GM21360 (cell line): ENCODE measurements around the gene ANKRD29.

Experiments used
- ATAC-seq: cut with Tn5 transposase; IDR thresholded peaks from one replicate; pipeline ENCODE4 v1.9.1; 2021; ENCODE audit warnings: mild to moderate bottlenecking, moderate library complexity; ENCODE audit not compliant: unreplicated experiment

The ANKRD29 gene

GRCh38 chr18:23662309-23663263 is at the start of gene ANKRD29:
TSS of gene ANKRD29 (minus strand) at chr18:23662911. CDS start at chr18:23662730, 181 bp downstream.
- no peak for ATAC-seq

GRCh38 chr18:23712445-23712844 is 49.7 kb upstream of the ANKRD29 start:
- ATAC-seq = no peak

GRCh38 chr18:23711426-23711825 is 48.7 kb upstream of the ANKRD29 start:
- no peak for ATAC-seq

GRCh38 chr18:23710946-23711345 is 48.2 kb upstream of the ANKRD29 start:
- ATAC-seq = no peak

GRCh38 chr18:23710068-23710527 is 47.4 kb upstream of the ANKRD29 start:
- ATAC-seq = no peak

GRCh38 chr18:23706971-23707640 is 44.4 kb upstream of the ANKRD29 start:
- no peak for ATAC-seq

- no peak for ATAC-seq
These were observed 42.1 kb upstream of the ANKRD29 start for GRCh38 chr18:23704806-23705205.

GRCh38 chr18:23703987-23704384 is 41.3 kb upstream of the ANKRD29 start:
- no peak for ATAC-seq

- ATAC-seq = no peak
These were observed 40.6 kb upstream of the ANKRD29 start for GRCh38 chr18:23703057-23703986.

GRCh38 chr18:23702606-23703005 is 39.9 kb upstream of the ANKRD29 start:
- no peak for ATAC-seq

- ATAC-seq = no peak
These were observed 38.9 kb upstream of the ANKRD29 start for GRCh38 chr18:23701544-23702064.

GRCh38 chr18:23701017-23701416 is 38.3 kb upstream of the ANKRD29 start:
- no peak for ATAC-seq

- no peak for ATAC-seq
These were observed 32.1 kb upstream of the ANKRD29 start for GRCh38 chr18:23694637-23695430.

GRCh38 chr18:23693846-23694245 is 31.1 kb upstream of the ANKRD29 start:
- ATAC-seq = no peak

- ATAC-seq = no peak
These were observed 27.9 kb upstream of the ANKRD29 start for GRCh38 chr18:23690505-23691068.

- ATAC-seq = no peak
These were observed 27.1 kb upstream of the ANKRD29 start for GRCh38 chr18:23689616-23690504.

GRCh38 chr18:23689031-23689615 is 26.4 kb upstream of the ANKRD29 start, which contains the start of gene LAMA3:
TSS of gene LAMA3 (plus strand) at chr18:23689453. CDS start at chr18:23689684, 231 bp downstream.
- no peak for ATAC-seq

- ATAC-seq = no peak
These were observed 25.8 kb upstream of the ANKRD29 start for GRCh38 chr18:23688528-23688927.
